B cell (primary cell): Measurements from ENCODE around the gene SOX8. TPM values are rescaled to one million over a fixed set of nuclear protein-coding genes. Genes with fewer than 3 reads are reported as not detected.

Source experiments
- ATAC-seq: fragments of 200-7000 bp; cut with Tn5 transposase; one replicate; pipeline ENCODE4 v1.10.0; 2021; ENCODE audit warnings: low read depth, mild to moderate bottlenecking, moderate number of reproducible peaks, moderate library complexity
- CTCF ChIA-PET: fragments of 350-600 bp; sonication (Branson Sonifier 250); formaldehyde crosslinking; loops from one replicate; lab custom pipeline; 2021; ENCODE audit warnings: antibody characterized with exemption, inconsistent platforms; lab: Charles Lee
- POLR2A ChIA-PET: fragments of 350-600 bp; sonication (Branson Sonifier 250); formaldehyde crosslinking; loops from one replicate; lab custom pipeline; 2021; ENCODE audit warnings: antibody characterized with exemption; lab: Charles Lee
- DNase-seq: peaks from one replicate; pipeline ENCODE4 v3.0.0; 2013
- H2AFZ ChIP-seq: 2 replicates; pipeline ENCODE4 v1.6.1; 2012; ENCODE audit warnings: mild to moderate bottlenecking, low read depth, low read length; ENCODE audit not compliant: insufficient read depth, poor library complexity, severe bottlenecking
- H3K27ac ChIP-seq, 2 donors: 1 replicate in 1 of 2; 2 replicates in 1 of 2; pipeline ENCODE4 v1.5.1; 2012 to 2013; ENCODE audit warnings: low read length in 2 of 2, mild to moderate bottlenecking in 2 of 2, moderate library complexity in 1 of 2
- H3K27me3 ChIP-seq, 4 experiments: fragments of 200-600 bp in 1 of 4; sonication (generic) in 1 of 4; replicated peaks in 1 of 4; 1 replicate in 2 of 4; 2 replicates in 2 of 4; pipeline versions ENCODE4 v1.6.1 to v1.7.0; 2013 to 2016; ENCODE audit warnings: low read length in 3 of 4, mild to moderate bottlenecking in 2 of 4, mixed read lengths in 1 of 4, moderate library complexity in 1 of 4; ENCODE audit not compliant: insufficient read depth in 4 of 4, control insufficient read depth in 3 of 4; ENCODE audit errors: control extremely low read depth in 1 of 4
- H3K36me3 ChIP-seq, 2 experiments: replicated peaks in 1 of 2; 1 replicate in 1 of 2; 2 replicates in 1 of 2; pipeline versions ENCODE4 v1.6.1 to v1.7.1; 2013; ENCODE audit warnings: low read length in 1 of 2; ENCODE audit not compliant: insufficient read depth in 2 of 2, control insufficient read depth in 1 of 2; ENCODE audit errors: control extremely low read depth in 1 of 2, extremely low read depth in 1 of 2
- H3K4me1 ChIP-seq, 2 donors: fragments of 200-600 bp in 1 of 2; sonication (generic) in 1 of 2; 1 replicate in 1 of 2; 2 replicates in 1 of 2; pipeline versions ENCODE4 v1.5.1 to v1.6.1; 2013 to 2017; ENCODE audit warnings: low read length in 2 of 2; ENCODE audit not compliant: control insufficient read depth in 2 of 2, insufficient read depth in 2 of 2
- H3K4me2 ChIP-seq: replicated peaks from 2 replicates; pipeline ENCODE3; 2012; ENCODE audit warnings: mild to moderate bottlenecking, low read depth, low read length; ENCODE audit not compliant: poor library complexity, severe bottlenecking
- H3K4me3 ChIP-seq, 5 experiments: fragments of 200-600 bp in 1 of 5; sonication (generic) in 1 of 5; 1 replicate in 3 of 5; 2 replicates in 2 of 5; pipeline versions ENCODE4 v1.5.1 to v1.7.0; 2011 to 2016; ENCODE audit warnings: low read length in 4 of 5, mild to moderate bottlenecking in 4 of 5, low read depth in 2 of 5, control low read depth in 1 of 5, moderate library complexity in 1 of 5; ENCODE audit not compliant: insufficient read depth in 1 of 5; ENCODE audit errors: control extremely low read depth in 1 of 5, extremely low read depth in 1 of 5
- H3K79me2 ChIP-seq: fragments of 200-600 bp; sonication (generic); one replicate; pipeline ENCODE4 v1.6.0; 2016; ENCODE audit warnings: low read length; ENCODE audit not compliant: control insufficient read depth, insufficient read depth
- H3K9ac ChIP-seq: fragments of 200-600 bp; sonication (generic); 2 replicates; pipeline ENCODE4 v1.6.1; 2017; ENCODE audit warnings: mild to moderate bottlenecking, low read length, moderate library complexity
- H3K9me3 ChIP-seq, 3 donors: one replicate each; pipeline versions ENCODE4 v1.6.1 to v1.7.1; 2013; ENCODE audit warnings: low read length in 2 of 3; ENCODE audit not compliant: control insufficient read depth in 2 of 3, insufficient read depth in 1 of 3; ENCODE audit errors: control extremely low read depth in 1 of 3
- H4K20me1 ChIP-seq: 2 replicates; pipeline ENCODE4 v1.6.0; 2012; ENCODE audit warnings: mild to moderate bottlenecking, low read length; ENCODE audit not compliant: insufficient read depth, control insufficient read depth, poor library complexity, severe bottlenecking
- H3K27ac Mint-ChIP-seq: one replicate; pipeline ENCODE4 v1.8.0; 2021; ENCODE audit warnings: mixed read lengths
- H3K27me3 Mint-ChIP-seq: one replicate; pipeline ENCODE4 v1.8.0; 2021; ENCODE audit warnings: mixed read lengths
- H3K4me1 Mint-ChIP-seq: one replicate; pipeline ENCODE4 v1.8.0; 2021; ENCODE audit warnings: mixed read lengths
- H3K4me3 Mint-ChIP-seq: one replicate; pipeline ENCODE4 v1.8.0; 2021; ENCODE audit warnings: mixed read lengths
- H3K9me3 Mint-ChIP-seq: one replicate; pipeline ENCODE4 v1.8.0; 2022; ENCODE audit warnings: mixed read lengths; ENCODE audit not compliant: insufficient read depth
- CTCF ChIP-seq: fragments of 200-600 bp; IDR thresholded peaks from one replicate; pipeline ENCODE4 v1.8.0; 2022; ENCODE audit warnings: antibody characterized with exemption, mild to moderate bottlenecking
- EZH2 ChIP-seq: IDR thresholded peaks from 2 replicates; pipeline ENCODE4 v1.6.1; 2012; ENCODE audit warnings: borderline replicate concordance, low read depth, mild to moderate bottlenecking, moderate library complexity, low read length; ENCODE audit not compliant: insufficient read depth, poor library complexity, severe bottlenecking
- WGBS: methylation state at CpG from one replicate; pipeline ENCODE4 v1.1.5; 2013; ENCODE audit warnings: missing lambda C conversion rate; ENCODE audit not compliant: insufficient coverage; 5-methylcytosine and 5-hydroxymethylcytosine counted together
- intact Hi-C: fragments of 100-400 bp; cut with micrococcal nuclease; formaldehyde crosslinking; loops from one replicate; pipeline ENCODE4 v1.10.0; 2022
- polyA plus RNA-seq: library from polyadenylated mRNA; depleted of rRNA; stranded (reverse); fragments of >200 nt; gene quantifications from 2 replicates; pipeline ENCODE4 v1.2.3, GENCODE V29; 2012
- total RNA-seq, 2 donors: library from RNA; stranded (reverse); fragments of 120-200 nt in 1 of 2; gene quantifications; 1 replicate in 1 of 2; 2 replicates in 1 of 2; pipeline versions ENCODE4 v1.2.3 to v1.2.4, GENCODE V29; 2013 to 2022

SOX8 gene
- total and polyA plus RNA-seq, 2 donors (not counting 1 experiment from before 2014, with no cell fraction given) = 0.03 to 1.2 TPM

- Mint-ChIP-seq H3K4me3 (no peak overlapping the region), H3K4me1 (peaks cover 6% of the 10 kb centered on the region), H3K27ac (no peak overlapping the region), H3K27me3 (peaks cover 13% of the 10 kb centered on the region), H3K9me3 (no peaks in the 10 kb centered on the region)
- Histone ChIP-seq H3K27ac (no peak overlapping the region), H3K9ac (no peak overlapping the region), H3K4me3 (no peak overlapping the region), H3K79me2 (peaks cover 6% of the 10 kb centered on the region), H2AFZ (no peak overlapping the region), H4K20me1 (no peaks in the 10 kb centered on the region), H3K4me1 (peaks cover 10 to 15% of the 10 kb centered on the region in 2 donors), H3K9me3 (peaks cover 0 to 20% (median 0%) of the 10 kb centered on the region in 3 donors), H3K4me2 (no peak overlapping the region), H3K36me3 (no peaks in the 10 kb centered on the region), H3K27me3 (peaks cover 0 to 28% (median 5%) of the 10 kb centered on the region in 4 experiments)
- TF ChIP-seq EZH2 (no peak), CTCF (no peak)
- ChIA-PET CTCF (no interaction called here), POLR2A (no interaction called here)
- WGBS = 90% methylated on average over 17 of the region's 26 CpGs
- no peak for DNase-seq
- ATAC-seq = no peak
- intact Hi-C loops = loop anchor here (5.0 kb wide), 1 partner anchor 257 kb away; the partner anchor contains the start of gene METRN
Observed at GRCh38 chr16:974611-975261, 6.8 kb upstream of the SOX8 start.

GRCh38 chr16:975291-975690, 6.3 kb upstream of the SOX8 start:
- ATAC-seq = no peak
- peaks cover 6% of the 10 kb centered on the region for H3K4me1 Mint-ChIP-seq
- no peak overlapping the region for H3K4me3 Mint-ChIP-seq
- Histone ChIP-seq H3K9ac (no peak overlapping the region), H4K20me1 (no peaks in the 10 kb centered on the region), H3K27ac (no peak overlapping the region), H3K79me2 (peaks cover under 1% of the 10 kb centered on the region), H3K4me2 (no peak overlapping the region), H3K4me1 (peaks cover 10 to 15% of the 10 kb centered on the region in 2 donors), H2AFZ (no peak overlapping the region), H3K27me3 (peaks cover 0 to 33% (median 7%) of the 10 kb centered on the region in 4 experiments), H3K36me3 (no peaks in the 10 kb centered on the region), H3K4me3 (no peak overlapping the region), H3K9me3 (peaks cover 0 to 20% (median 0%) of the 10 kb centered on the region in 3 donors)
- CTCF ChIA-PET = no interaction called here
- TF ChIP-seq CTCF = no peak
- TF ChIP-seq EZH2 = no peak
- 86% methylated on average over 12 of the region's 12 CpGs for WGBS
- no peaks in the 10 kb centered on the region for H3K9me3 Mint-ChIP-seq
- intact Hi-C loops = no loop called here
- H3K27me3 Mint-ChIP-seq = peaks cover 13% of the 10 kb centered on the region
- POLR2A ChIA-PET = no interaction called here
- no peak overlapping the region for H3K27ac Mint-ChIP-seq
- DNase-seq = no peak
